Neuronal stem cell (in vitro differentiated cells): ENCODE measurements around the gene DCUN1D4. TPM values are rescaled to one million over a fixed set of nuclear protein-coding genes. Genes with fewer than 3 reads are reported as not detected.
A peak's percentile ranks its signal among the peaks of the same experiment; 100 is the strongest.

Experiments used
- DNase-seq: peaks from one replicate; pipeline ENCODE4 v3.0.0-alpha.2; 2013; ENCODE audit warnings: low spot score
- H2AFZ ChIP-seq: one replicate; pipeline ENCODE4 v1.6.1; 2013; ENCODE audit warnings: mild to moderate bottlenecking, low read length, inconsistent platforms
- H2AK5ac ChIP-seq: 2 replicates; pipeline ENCODE4 v1.6.1; 2013; ENCODE audit warnings: low read depth, mild to moderate bottlenecking, inconsistent platforms, low read length, moderate library complexity, mixed read lengths
- H2BK120ac ChIP-seq: 2 replicates; pipeline ENCODE4 v1.6.1; 2013; ENCODE audit warnings: low read depth, mild to moderate bottlenecking, inconsistent platforms, low read length, moderate library complexity, mixed read lengths
- H2BK12ac ChIP-seq: one replicate; pipeline ENCODE4 v1.6.1; 2013; ENCODE audit warnings: low read length, inconsistent platforms
- H2BK15ac ChIP-seq: 2 replicates; pipeline ENCODE4 v1.6.1; 2013; ENCODE audit warnings: mild to moderate bottlenecking, low read length, inconsistent platforms, mixed read lengths
- H2BK5ac ChIP-seq: one replicate; pipeline ENCODE4 v1.6.1; 2013; ENCODE audit warnings: inconsistent platforms, mild to moderate bottlenecking, low read length, moderate library complexity
- H3K14ac ChIP-seq: one replicate; pipeline ENCODE4 v1.6.1; 2013; ENCODE audit warnings: low read length, inconsistent platforms
- H3K18ac ChIP-seq: 2 replicates; pipeline ENCODE4 v1.6.1; 2013; ENCODE audit warnings: low read length, inconsistent platforms
- H3K23ac ChIP-seq: 2 replicates; pipeline ENCODE4 v1.6.1; 2013; ENCODE audit warnings: low read depth, mild to moderate bottlenecking, mixed read lengths, low read length, inconsistent platforms; ENCODE audit not compliant: poor library complexity
- H3K27ac ChIP-seq: replicated peaks from 3 replicates; pipeline ENCODE4 v1.5.1; 2013; ENCODE audit warnings: low read length, inconsistent platforms
- H3K27me3 ChIP-seq, 3 experiments: 2 replicates each; pipeline ENCODE4 v1.6.1; 2013; ENCODE audit warnings: low read length in 3 of 3, mild to moderate bottlenecking in 2 of 3, inconsistent platforms in 1 of 3, low read depth in 1 of 3, mixed read lengths in 1 of 3, moderate library complexity in 1 of 3; ENCODE audit not compliant: control insufficient read depth in 3 of 3, insufficient read depth in 3 of 3
- H3K36me3 ChIP-seq, 2 donors: replicated peaks in 1 of 2; 2 replicates each; pipeline ENCODE4 v1.6.1; 2013; ENCODE audit warnings: low read length in 2 of 2; ENCODE audit not compliant: control insufficient read depth in 2 of 2, insufficient read depth in 2 of 2
- H3K4ac ChIP-seq: 2 replicates; pipeline ENCODE4 v1.6.1; 2013; ENCODE audit warnings: inconsistent platforms, mild to moderate bottlenecking, low read length, moderate library complexity
- H3K4me1 ChIP-seq, 2 donors: 1 replicate in 1 of 2; 2 replicates in 1 of 2; pipeline ENCODE4 v1.6.1; 2013; ENCODE audit warnings: low read length in 2 of 2, low read depth in 1 of 2; ENCODE audit not compliant: control insufficient read depth in 2 of 2, insufficient read depth in 1 of 2
- H3K4me2 ChIP-seq: one replicate; pipeline ENCODE4 v1.6.1; 2013; ENCODE audit warnings: mild to moderate bottlenecking, low read length, inconsistent platforms; ENCODE audit not compliant: insufficient read depth, poor library complexity, severe bottlenecking
- H3K4me3 ChIP-seq, 2 donors: 2 replicates each; pipeline ENCODE4 v1.5.1; 2013; ENCODE audit warnings: low read length in 2 of 2, mild to moderate bottlenecking in 2 of 2, inconsistent platforms in 1 of 2, moderate library complexity in 1 of 2
- H3K79me1 ChIP-seq: one replicate; pipeline ENCODE4 v1.6.1; 2013; ENCODE audit warnings: low read depth, mild to moderate bottlenecking, inconsistent platforms, low read length, moderate library complexity
- H3K9ac ChIP-seq: one replicate; pipeline ENCODE4 v1.6.1; 2013; ENCODE audit warnings: mild to moderate bottlenecking, low read depth, low read length, inconsistent platforms; ENCODE audit not compliant: poor library complexity
- H3K9me3 ChIP-seq, 2 donors: replicated peaks in 1 of 2; 2 replicates each; pipeline versions ENCODE3 to v1.6.1; 2013; ENCODE audit warnings: low read length in 2 of 2, mild to moderate bottlenecking in 2 of 2, inconsistent platforms in 1 of 2, low read depth in 1 of 2, mixed read lengths in 1 of 2, moderate library complexity in 1 of 2; ENCODE audit not compliant: control insufficient read depth in 2 of 2, insufficient read depth in 1 of 2
- H4K8ac ChIP-seq: one replicate; pipeline ENCODE4 v1.6.1; 2013; ENCODE audit warnings: low read depth, mild to moderate bottlenecking, inconsistent platforms, low read length, moderate library complexity
- H4K91ac ChIP-seq: one replicate; pipeline ENCODE4 v1.6.1; 2013; ENCODE audit warnings: low read length, low read depth, mild to moderate bottlenecking, inconsistent platforms; ENCODE audit not compliant: poor library complexity
- WGBS, 2 donors: extraction: QIAGEN DNeasy Blood & Tissue Kit; methylation state at CpG; one replicate each; pipeline ENCODE4 v1.1.7; 2013; ENCODE audit warnings: missing lambda C conversion rate in 2 of 2, mixed read lengths in 1 of 2; ENCODE audit not compliant: insufficient read length in 2 of 2, insufficient replicate concordance in 1 of 2; ENCODE audit errors: extremely low coverage in 2 of 2; 5-methylcytosine and 5-hydroxymethylcytosine counted together
- polyA plus RNA-seq, 2 experiments: library from polyadenylated mRNA; stranded (reverse); fragments of 200-250 nt; gene quantifications; one replicate each; pipeline ENCODE4 v1.2.3, GENCODE V29; 2013

DCUN1D4 gene
- polyA plus RNA-seq (2013, experiment 1 of 2): 27.5 TPM
- polyA plus RNA-seq (2013, experiment 2 of 2): 28.4 TPM

DNA sequence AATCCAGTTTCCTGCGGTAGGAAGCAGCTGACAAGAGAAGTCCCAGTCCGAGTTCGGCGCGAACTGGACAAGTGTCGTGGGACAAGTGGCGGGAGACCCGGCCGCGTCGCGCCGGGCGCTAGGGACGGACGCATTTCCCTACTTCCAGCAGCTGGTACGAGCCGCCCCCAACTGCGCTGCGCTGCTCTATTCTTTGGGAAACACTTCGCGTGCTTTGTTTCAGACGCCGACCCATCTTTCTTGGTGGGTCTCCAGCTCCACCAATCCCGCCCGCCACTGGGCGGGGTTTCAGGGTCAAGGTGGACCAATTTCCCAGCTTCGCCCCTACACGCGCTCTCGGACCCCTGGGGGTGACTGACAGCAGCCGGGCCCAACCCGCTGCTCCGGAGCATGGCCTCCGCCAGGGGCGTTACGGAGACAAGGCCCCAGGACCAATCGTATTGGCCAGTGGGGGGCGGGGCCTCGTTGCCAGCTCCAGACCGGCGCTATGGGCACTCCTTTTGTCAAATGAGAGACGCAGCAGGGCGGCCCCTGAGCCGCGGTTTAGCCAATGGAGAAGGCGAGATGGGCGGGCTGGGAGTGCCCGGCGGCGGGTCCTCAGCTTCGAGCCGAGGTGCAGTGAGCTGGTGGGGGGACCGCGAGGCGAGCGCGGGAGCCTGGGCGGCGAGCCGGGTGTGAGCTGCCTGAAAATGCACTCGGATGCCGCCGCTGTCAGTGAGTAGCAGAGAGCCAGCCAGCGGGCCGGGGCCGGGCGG is at the start of gene DCUN1D4:
Gene DCUN1D4, plus strand, starts transcription at position 600 of the 755 bp plus-strand sequence. Its CDS starts 90 bp downstream, at position 690.
- no peaks in the 10 kb centered on the region for H3K27me3 ChIP-seq
- peak within 1 kb of the TSS; percentile 89 for H3K4me2 ChIP-seq
- no peaks in the 10 kb centered on the region for H3K9me3 ChIP-seq
- no peak within 1 kb of the TSS for H4K8ac ChIP-seq
- no peak within 1 kb of the TSS for H2BK12ac ChIP-seq
- peak within 1 kb of the TSS; percentile 97 for H3K18ac ChIP-seq
- H3K4ac ChIP-seq: no peak within 1 kb of the TSS
- DNase-seq: peak; percentile 99
- peak within 1 kb of the TSS; percentile 91 for H3K9ac ChIP-seq
- peaks cover 2 to 9% of the 10 kb centered on the region in 2 donors for H3K4me1 ChIP-seq
- peak within 1 kb of the TSS; percentile 92 to 93 for H3K4me3 ChIP-seq
- H2BK5ac ChIP-seq: peak within 1 kb of the TSS; percentile 53
- H3K79me1 ChIP-seq: peaks cover 4% of the 10 kb centered on the region
- peak within 1 kb of the TSS; percentile 96 for H2AFZ ChIP-seq
- peaks cover 0 to 22% of the 10 kb centered on the region in 2 donors for H3K36me3 ChIP-seq
- peak within 1 kb of the TSS; percentile 67 for H2BK120ac ChIP-seq
- no peak within 1 kb of the TSS for H4K91ac ChIP-seq
- H2AK5ac ChIP-seq: peak within 1 kb of the TSS; percentile 93
- H3K27ac ChIP-seq: peak within 1 kb of the TSS; percentile 98
- peak within 1 kb of the TSS; percentile 85 for H3K23ac ChIP-seq
- H2BK15ac ChIP-seq: peak within 1 kb of the TSS; percentile 67
- WGBS, 2 donors: no CpG with 5 or more reads among the region's 68 CpGs
- no peak within 1 kb of the TSS for H3K14ac ChIP-seq

DNA sequence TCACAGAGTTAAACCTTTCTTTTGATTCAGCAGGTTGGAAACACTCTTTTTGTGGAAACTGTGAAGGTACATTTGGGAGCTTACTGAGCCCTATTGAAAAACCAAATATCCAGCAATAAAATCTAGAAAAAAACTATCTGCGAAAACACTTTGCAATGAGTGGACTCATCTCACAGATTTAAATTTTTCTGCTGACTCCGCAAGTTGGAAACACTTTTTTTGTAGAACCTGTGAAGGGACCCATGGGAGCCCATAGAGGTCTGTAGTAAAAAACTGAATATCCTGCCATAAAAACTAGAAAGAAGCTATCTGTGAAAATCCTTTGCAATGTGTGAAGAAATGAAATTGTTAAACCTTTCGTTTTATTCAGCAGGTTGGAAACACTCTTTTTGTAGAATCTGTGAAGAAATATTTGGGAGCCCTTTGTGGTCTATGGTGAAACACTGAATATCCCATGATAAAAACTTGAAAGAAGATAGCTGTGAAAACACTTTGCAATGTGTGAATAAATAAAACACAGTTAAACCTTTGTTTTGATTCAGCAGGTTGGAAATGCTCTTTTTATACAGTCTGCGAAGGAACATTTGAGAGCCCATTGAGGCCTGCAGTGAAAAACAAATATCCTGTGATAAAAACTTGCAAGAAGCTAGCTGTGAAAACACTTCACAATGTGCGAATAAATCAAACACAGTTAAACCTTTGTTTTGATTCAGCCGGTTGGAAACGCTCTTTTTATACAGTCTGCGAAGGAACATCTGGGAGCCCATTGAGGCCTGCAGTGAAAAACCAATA is 22.3 kb upstream of the DCUN1D4 start:
- H3K4ac ChIP-seq: no peak overlapping the region
- DNase-seq: no peak
- H2BK12ac ChIP-seq: no peak overlapping the region
- H3K9me3 ChIP-seq: peaks cover 0 to 3% of the 10 kb centered on the region in 2 donors
- H3K18ac ChIP-seq: no peak overlapping the region
- H2BK15ac ChIP-seq: no peak overlapping the region
- H3K79me1 ChIP-seq: no peaks in the 10 kb centered on the region
- no peaks in the 10 kb centered on the region for H3K4me1 ChIP-seq
- peaks cover 0 to 24% (median 0%) of the 10 kb centered on the region in 3 experiments for H3K27me3 ChIP-seq
- no CpG with 5 or more reads among the region's 8 CpGs for WGBS, 2 donors
- H3K4me3 ChIP-seq: no peak overlapping the region
- H2AFZ ChIP-seq: no peak overlapping the region
- no peak overlapping the region for H2BK120ac ChIP-seq
- H3K9ac ChIP-seq: no peak overlapping the region
- no peaks in the 10 kb centered on the region for H3K36me3 ChIP-seq
- H2BK5ac ChIP-seq: no peak overlapping the region
- H3K4me2 ChIP-seq: no peak overlapping the region
- H4K91ac ChIP-seq: no peak overlapping the region
- no peak overlapping the region for H4K8ac ChIP-seq
- no peak overlapping the region for H3K14ac ChIP-seq
- no peak overlapping the region for H3K27ac ChIP-seq
- no peak overlapping the region for H3K23ac ChIP-seq
- H2AK5ac ChIP-seq: no peak overlapping the region

DNA sequence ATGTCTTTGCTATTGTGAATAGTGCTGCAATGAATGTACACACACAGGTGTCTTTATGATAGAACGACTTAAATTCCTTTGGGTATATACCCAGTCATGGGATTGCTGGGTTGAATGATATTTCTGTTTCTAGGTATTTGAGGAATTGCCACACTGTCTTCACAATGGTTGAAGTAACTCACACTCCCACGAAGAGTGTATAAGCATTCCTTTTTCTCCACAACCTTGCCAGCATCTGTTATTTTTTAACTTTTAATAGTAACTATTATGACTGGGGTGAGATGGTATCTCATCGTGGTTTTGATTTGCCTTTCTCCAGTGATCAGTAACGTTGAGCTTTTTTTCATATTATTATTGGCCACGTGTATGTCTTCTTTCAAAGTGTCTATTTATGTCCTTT is 17.6 kb upstream of the DCUN1D4 start:
- no peak for DNase-seq
- Histone ChIP-seq H3K79me1 (no peaks in the 10 kb centered on the region), H2AFZ (no peak overlapping the region), H3K14ac (no peak overlapping the region), H2AK5ac (no peak overlapping the region), H4K8ac (no peak overlapping the region), H3K18ac (no peak overlapping the region), H3K23ac (no peak overlapping the region), H3K9ac (no peak overlapping the region), H3K36me3 (no peaks in the 10 kb centered on the region), H2BK15ac (no peak overlapping the region), H3K4ac (no peak overlapping the region), H3K27me3 (peaks cover 0 to 8% (median 0%) of the 10 kb centered on the region in 3 experiments), H3K4me2 (no peak overlapping the region), H3K27ac (no peak overlapping the region), H4K91ac (no peak overlapping the region), H2BK12ac (no peak overlapping the region), H3K4me1 (no peaks in the 10 kb centered on the region), H3K4me3 (no peak overlapping the region), H2BK120ac (no peak overlapping the region), H3K9me3 (no peaks in the 10 kb centered on the region), H2BK5ac (no peak overlapping the region)
- WGBS, 2 donors: no CpG with 5 or more reads among the region's 5 CpGs
